ENCODE results near the gene PDLIM5. TPM values are rescaled to one million over a fixed set of nuclear protein-coding genes. Genes with fewer than 3 reads are reported as not detected.

The PDLIM5 gene
- total and polyA plus RNA-seq, 2 of the 8 experiments (the other 6 are each of a cell fraction or from before 2014, with no cell fraction given), result 37.3 to 62.1 TPM

DNA sequence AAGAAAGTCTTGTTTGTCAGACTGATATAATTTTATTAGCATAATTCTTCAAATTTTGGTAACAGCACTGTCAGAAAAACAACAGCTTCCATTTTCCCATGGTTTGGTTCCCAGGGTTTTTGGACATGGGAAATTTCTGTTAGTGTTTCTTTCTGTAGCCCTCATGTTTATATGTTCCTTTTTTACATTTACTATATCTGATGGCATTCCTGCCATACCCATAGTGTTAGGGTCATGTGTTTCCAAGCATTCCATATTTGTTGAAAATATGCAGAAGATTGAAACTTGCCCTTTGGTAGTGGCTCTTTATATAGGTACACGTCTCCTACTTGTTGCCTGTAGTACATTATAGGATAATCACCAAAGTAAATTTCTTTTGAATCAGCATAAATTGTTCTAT lies 65.8 kb downstream of the PDLIM5 start:
- no peak overlapping the region for H3K9ac ChIP-seq (replicated peaks in 1 of 4; ENCODE audit: extremely low read depth in 1 of 4, low read depth in 3 of 4, low read length in 3 of 4)
- no peaks in the 10 kb centered on the region for H4K20me1 ChIP-seq (replicated peaks in 1 of 2; ENCODE audit: control insufficient read depth in 1 of 2, insufficient read depth in 2 of 2, low read length in 2 of 2)
- peaks cover 0 to 5% of the 10 kb centered on the region in 2 experiments; a peak in 1 of 4 replicates for H3K79me2 ChIP-seq (ENCODE audit: control insufficient read depth in 1 of 2, insufficient read depth in 2 of 2, low read length in 2 of 2)
- H3K36me3 ChIP-seq (ENCODE audit: control insufficient read depth in 2 of 4, insufficient read depth in 4 of 4, low read length in 3 of 4), result no peaks in the 10 kb centered on the region
- no peak overlapping the region for H3K18ac ChIP-seq (ENCODE audit: extremely low read depth, low read length)
- no peak overlapping the region for H3K23ac ChIP-seq (ENCODE audit: insufficient read length)
- H2BK20ac ChIP-seq (ENCODE audit: low read length), result no peak overlapping the region
- no peak overlapping the region for H2BK15ac ChIP-seq (ENCODE audit: low read length)
- H4K8ac ChIP-seq (ENCODE audit: extremely low read depth, insufficient read depth, low read length), result no peak overlapping the region
- no peaks in the 10 kb centered on the region for H3K79me1 ChIP-seq (ENCODE audit: low read depth, low read length)
- H2AK5ac ChIP-seq (ENCODE audit: low read depth, low read length), result no peak overlapping the region
- H4K91ac ChIP-seq (replicated peaks; ENCODE audit: insufficient read length, low read length), result no peak overlapping the region
- H3K23me2 ChIP-seq (ENCODE audit: low read depth, low read length), result no peaks in the 10 kb centered on the region
- no peak overlapping the region for H4K5ac ChIP-seq (ENCODE audit: insufficient read length, low read depth, low read length)
- no peak overlapping the region for H3K4me2 ChIP-seq (ENCODE audit: insufficient read depth in 1 of 2, low read depth in 2 of 2, low read length in 2 of 2)
- no peak overlapping the region for H2BK12ac ChIP-seq (ENCODE audit: low read depth, low read length)
- peaks cover 0 to 4% (median 0%) of the 10 kb centered on the region in 4 experiments; a peak in 1 of 7 replicates for H3K4me1 ChIP-seq (replicated peaks in 1 of 4; ENCODE audit: control insufficient read depth in 3 of 4, insufficient read depth in 4 of 4, low read length in 3 of 4)
- TF ChIP-seq, protein P1, sequence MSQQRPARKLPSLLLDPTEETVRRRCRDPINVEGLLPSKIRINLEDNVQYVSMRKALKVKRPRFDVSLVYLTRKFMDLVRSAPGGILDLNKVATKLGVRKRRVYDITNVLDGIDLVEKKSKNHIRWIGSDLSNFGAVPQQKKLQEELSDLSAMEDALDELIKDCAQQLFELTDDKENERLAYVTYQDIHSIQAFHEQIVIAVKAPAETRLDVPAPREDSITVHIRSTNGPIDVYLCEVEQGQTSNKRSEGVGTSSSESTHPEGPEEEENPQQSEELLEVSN (IDR thresholded peaks at IDR 0.05), result no peak
- no peak for TF ChIP-seq RFX5 (IDR thresholded peaks at IDR 0.05; ENCODE audit: borderline replicate concordance, low read depth, low read length)
- no peak for TF ChIP-seq CREB1 (IDR thresholded peaks at IDR 0.05)
- no peak overlapping the region for H3K14ac ChIP-seq (ENCODE audit: insufficient read length)
- FAIRE-seq (no peak), DNase-seq (ENCODE audit: low read depth in 1 of 2, low spot score in 2 of 2) (no peak)
- no peak overlapping the region for H2BK5ac ChIP-seq (ENCODE audit: low read depth, low read length)
- no peak overlapping the region for H3K56ac ChIP-seq (replicated peaks; ENCODE audit: insufficient read length, low read depth, low read length)
- no peak overlapping the region for H2AFZ ChIP-seq (ENCODE audit: low read length)
- H3K4me3 ChIP-seq (ENCODE audit: extremely low read depth in 1 of 4, insufficient read depth in 2 of 4, low read depth in 3 of 4, low read length in 4 of 4), result no peak overlapping the region
- no peak overlapping the region for H3K27ac ChIP-seq (ENCODE audit: low read depth, low read length)
- H3K9me3 ChIP-seq (ENCODE audit: insufficient read depth in 2 of 2, low read depth in 1 of 2, low read length in 1 of 2), result no peaks in the 10 kb centered on the region
- WGBS, 2 experiments (ENCODE audit: extremely low coverage in 1 of 2, insufficient coverage in 1 of 2, insufficient read length in 1 of 2, insufficient replicate concordance in 2 of 2, low coverage in 1 of 2, low lambda C conversion rate in 2 of 2, missing lambda C conversion rate in 1 of 2), result 95% methylated on average over 1 of the region's 1 CpG; no CpG with 5 or more reads in 1 of the 2 experiments
- H3K27me3 ChIP-seq (replicated peaks in 1 of 4; ENCODE audit: control insufficient read depth in 3 of 4, extremely low read depth in 1 of 4, insufficient read depth in 3 of 4, low read length in 3 of 4), result no peaks in the 10 kb centered on the region
- POLR2A ChIA-PET (ENCODE audit: partially characterized antibody), result no interaction called here
- no peak overlapping the region for H3K4ac ChIP-seq (replicated peaks; ENCODE audit: insufficient read length, low read depth, low read length)
- no peak overlapping the region for H2BK120ac ChIP-seq (replicated peaks; ENCODE audit: low read depth, low read length)
- CTCF ChIA-PET (ENCODE audit: partially characterized antibody), result no interaction called here

Measured in H1 (cell line).